GM18909 (cell line): Measurements from ENCODE around the gene ZNF622.
"Not testable (repeated sequence)": the region's sequence is repeated elsewhere in the genome, so short reads cannot be mapped to it uniquely, and the experiment has no call there.

Experiments used
- ATAC-seq: cut with Tn5 transposase; IDR thresholded peaks from one replicate; pipeline ENCODE4 v1.9.1; 2021; ENCODE audit warnings: mild to moderate bottlenecking; ENCODE audit not compliant: unreplicated experiment, poor library complexity

ZNF622 gene

GRCh38 chr5:16482891-16483290 lies 17.3 kb upstream of the ZNF622 start:
- no peak for ATAC-seq

GRCh38 chr5:16480821-16481538 lies 15.4 kb upstream of the ZNF622 start:
- no peak for ATAC-seq

- ATAC-seq, result no peak
Measured at GRCh38 chr5:16480144-16480543, 14.5 kb upstream of the ZNF622 start.

- ATAC-seq, result no peak
Measured at GRCh38 chr5:16477541-16477940, 11.9 kb upstream of the ZNF622 start.

GRCh38 chr5:16476417-16476816 lies 10.8 kb upstream of the ZNF622 start:
- not testable (repeated sequence) for ATAC-seq

- ATAC-seq, result no peak
Measured at GRCh38 chr5:16471387-16471786, 5.8 kb upstream of the ZNF622 start.

- peak; percentile 72 for ATAC-seq
Measured at GRCh38 chr5:16467363-16468219, 2.0 kb upstream of the ZNF622 start.

GRCh38 chr5:16464664-16465543 lies 696 bp downstream of the ZNF622 start:
- no peak for ATAC-seq

GRCh38 chr5:16464231-16464630 lies 1.4 kb downstream of the ZNF622 start:
- no peak for ATAC-seq

- no peak for ATAC-seq
Measured at GRCh38 chr5:16461782-16462181, 3.8 kb downstream of the ZNF622 start.

- ATAC-seq, result no peak
Measured at GRCh38 chr5:16461026-16461425, 4.6 kb downstream of the ZNF622 start.

GRCh38 chr5:16459451-16459850 lies 6.1 kb downstream of the ZNF622 start:
- ATAC-seq, result no peak

- no peak for ATAC-seq
Measured at GRCh38 chr5:16457853-16458252, 7.7 kb downstream of the ZNF622 start.

- ATAC-seq, result no peak
Measured at GRCh38 chr5:16457451-16457850, 8.1 kb downstream of the ZNF622 start.

- peak; percentile 70 for ATAC-seq
Measured at GRCh38 chr5:16456103-16456832, 9.3 kb downstream of the ZNF622 start.

GRCh38 chr5:16455668-16456067 lies 9.9 kb downstream of the ZNF622 start:
- ATAC-seq, result no peak

GRCh38 chr5:16454686-16455085 lies 10.9 kb downstream of the ZNF622 start:
- ATAC-seq, result no peak

- no peak for ATAC-seq
Measured at GRCh38 chr5:16453609-16454008, 12.0 kb downstream of the ZNF622 start.

GRCh38 chr5:16450163-16450562 lies 15.4 kb downstream of the ZNF622 start:
- ATAC-seq, result no peak

GRCh38 chr5:16446993-16447392 lies 18.6 kb downstream of the ZNF622 start:
- ATAC-seq, result no peak
